CD4-positive, alpha-beta T cell treated with Interferon gamma for 1 hour (primary cell): Measurements from ENCODE around the gene MDC1.

ENCODE experiments used
- DNase-seq: peaks from one replicate; pipeline ENCODE4 v3.0.0-alpha.2; 2020

Gene MDC1

GRCh38 chr6:30696432-30696831 is 20.6 kb downstream of the MDC1 start:
- DNase-seq: no peak

DNA sequence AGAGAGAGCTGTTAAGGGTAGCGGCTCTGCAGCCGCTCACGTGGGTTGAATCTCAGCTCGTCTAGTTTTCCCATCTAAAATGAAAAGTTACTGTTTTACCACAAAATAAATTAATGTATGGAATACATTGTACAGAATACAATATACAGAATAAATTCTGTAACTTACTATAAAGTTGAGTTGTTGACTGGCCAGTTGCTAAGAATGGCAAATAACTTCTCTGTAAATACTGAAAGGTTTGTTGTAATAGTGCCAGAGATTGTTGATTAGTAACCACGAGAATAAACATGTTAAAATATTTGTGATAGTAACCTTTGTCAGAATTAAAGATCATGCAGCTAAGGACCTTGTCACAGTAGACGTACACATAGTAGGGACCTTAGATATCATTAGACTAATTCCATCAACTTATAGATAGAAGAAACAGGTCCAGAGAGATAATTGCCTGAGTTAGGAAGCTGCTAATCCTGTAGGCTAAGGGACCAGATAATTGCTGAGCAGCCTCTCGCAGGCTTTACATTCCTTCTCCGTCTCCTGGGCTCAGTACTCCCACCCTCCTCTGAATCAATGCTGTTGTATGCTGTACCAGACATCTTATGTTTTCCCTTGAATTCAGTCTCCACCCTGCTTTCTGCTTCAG is 25.8 kb downstream of the MDC1 start:
- no peak for DNase-seq

DNA sequence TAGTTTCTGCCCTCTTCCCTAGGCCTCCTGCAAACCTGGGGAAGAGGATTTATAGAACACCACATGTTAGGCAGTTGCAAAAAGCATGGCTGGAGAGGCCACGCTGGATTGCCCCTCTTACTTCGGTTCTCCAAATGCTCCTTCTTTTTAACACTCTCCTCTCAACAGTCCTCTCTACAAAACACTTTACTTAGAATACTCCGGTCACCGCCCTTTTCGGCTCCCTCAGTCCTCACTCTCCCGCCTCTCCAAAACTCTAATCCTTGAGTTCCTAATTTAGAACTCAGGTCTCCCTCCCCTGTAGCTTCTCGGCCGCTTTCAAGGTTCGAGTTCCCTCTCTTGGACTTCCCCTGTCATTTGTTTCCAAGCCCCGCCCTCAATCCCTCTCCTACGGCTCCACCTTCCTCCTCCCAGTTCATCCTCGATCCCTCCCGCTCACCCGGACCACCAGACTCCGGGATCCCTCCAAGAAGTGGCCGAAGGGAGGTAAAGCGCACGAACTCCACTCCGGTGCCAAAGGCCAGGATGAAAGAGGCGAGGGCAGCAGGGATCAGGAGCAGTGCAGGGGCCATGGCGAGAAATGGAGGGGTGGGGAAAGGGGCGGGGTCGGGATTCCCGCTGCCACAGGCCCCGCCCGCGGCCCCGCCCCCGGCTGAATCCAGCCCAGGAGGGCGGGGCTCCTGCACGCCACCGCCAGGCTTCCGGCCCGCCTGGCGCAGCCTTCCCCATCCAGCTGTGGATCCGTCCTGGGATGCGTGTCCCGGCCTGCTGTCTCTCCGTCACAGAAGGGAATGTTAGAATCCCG is 26.5 kb downstream of the MDC1 start, which contains the start of gene NRM:
Gene NRM, minus strand, starts transcription at position 582 of the 805 bp plus-strand sequence. Its CDS starts 10 bp downstream, at position 572.
- peak; percentile 62 for DNase-seq

DNA sequence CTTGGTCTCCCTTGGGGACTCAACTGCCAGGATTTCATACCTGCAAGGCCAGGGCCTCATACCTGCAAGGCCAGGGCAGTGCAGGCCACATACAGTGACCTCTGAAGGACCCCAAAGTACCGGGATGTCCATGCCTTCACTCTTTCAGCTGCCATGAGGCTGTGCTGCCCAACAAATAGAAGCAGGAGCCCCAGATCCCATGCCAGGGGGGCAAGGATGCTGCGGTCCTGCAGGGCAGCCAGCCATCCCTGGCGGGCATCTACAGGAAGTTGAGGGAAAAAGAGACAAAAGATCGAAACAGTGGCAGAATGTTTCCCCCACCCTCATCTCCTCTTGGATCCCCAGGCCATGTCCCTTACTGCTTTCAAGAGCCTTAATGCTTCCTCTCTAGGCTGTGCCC is 27.1 kb downstream of the MDC1 start:
- no peak for DNase-seq

DNA sequence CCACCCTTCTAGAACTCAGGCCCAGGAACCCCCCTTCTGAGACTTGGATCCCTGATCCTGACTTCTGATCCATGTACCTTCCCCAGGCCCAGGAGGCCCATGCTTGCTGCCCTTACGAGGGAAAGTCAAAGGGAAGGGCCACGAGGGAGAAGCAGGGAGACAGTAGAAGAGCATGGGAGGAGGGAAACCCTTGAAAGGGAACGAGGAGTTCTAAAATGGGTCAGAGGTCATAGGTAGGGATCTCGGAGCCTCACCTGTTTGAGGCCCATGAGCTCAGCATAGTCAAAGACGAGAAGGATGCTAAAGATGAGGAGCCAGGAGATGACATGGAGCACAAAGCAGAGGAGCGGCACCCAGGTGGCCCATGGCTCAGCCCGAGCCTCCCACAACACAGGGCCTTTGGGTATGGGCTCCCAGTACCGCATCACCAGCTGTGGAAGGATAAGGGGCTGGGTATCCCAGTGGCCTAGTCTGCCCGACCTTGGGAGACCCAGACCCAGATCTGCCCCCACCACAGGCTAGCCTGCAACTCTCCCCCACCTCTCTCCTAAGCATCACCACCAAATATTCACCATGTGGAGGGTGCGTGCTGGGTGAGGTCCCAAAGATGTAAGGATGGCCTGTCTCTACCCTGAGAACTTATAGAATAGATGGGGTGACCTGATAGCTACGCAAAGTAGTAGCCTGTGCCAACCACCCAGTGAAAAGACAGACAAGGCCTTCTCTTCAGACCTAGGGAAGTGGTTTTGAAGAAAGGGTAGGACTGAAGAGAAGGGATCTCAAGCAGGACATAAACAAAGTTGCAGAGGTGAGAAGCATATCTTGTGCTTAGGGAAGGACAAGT is 27.8 kb downstream of the MDC1 start:
- DNase-seq: no peak

DNA sequence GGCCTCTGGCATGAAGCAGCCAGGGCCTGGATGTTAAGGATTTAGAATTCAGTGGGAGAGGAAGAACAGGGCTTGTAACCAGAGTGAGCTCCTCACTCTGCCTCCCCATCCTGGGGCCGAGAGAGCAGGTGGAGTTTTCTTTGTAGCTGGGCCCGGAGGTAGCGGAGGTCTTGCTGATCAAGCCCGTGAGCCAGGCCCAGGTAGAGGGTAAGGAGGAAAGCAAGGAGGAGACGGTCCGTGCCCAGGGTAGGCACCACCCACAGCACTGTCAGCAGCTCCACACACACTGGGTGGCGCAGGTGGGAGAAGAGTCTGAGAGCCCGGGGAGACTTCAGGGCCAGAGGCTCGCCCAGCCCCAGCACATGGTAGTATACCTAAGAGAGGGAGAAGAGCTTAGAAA is 28.5 kb downstream of the MDC1 start:
- DNase-seq: peak; percentile 40

DNA sequence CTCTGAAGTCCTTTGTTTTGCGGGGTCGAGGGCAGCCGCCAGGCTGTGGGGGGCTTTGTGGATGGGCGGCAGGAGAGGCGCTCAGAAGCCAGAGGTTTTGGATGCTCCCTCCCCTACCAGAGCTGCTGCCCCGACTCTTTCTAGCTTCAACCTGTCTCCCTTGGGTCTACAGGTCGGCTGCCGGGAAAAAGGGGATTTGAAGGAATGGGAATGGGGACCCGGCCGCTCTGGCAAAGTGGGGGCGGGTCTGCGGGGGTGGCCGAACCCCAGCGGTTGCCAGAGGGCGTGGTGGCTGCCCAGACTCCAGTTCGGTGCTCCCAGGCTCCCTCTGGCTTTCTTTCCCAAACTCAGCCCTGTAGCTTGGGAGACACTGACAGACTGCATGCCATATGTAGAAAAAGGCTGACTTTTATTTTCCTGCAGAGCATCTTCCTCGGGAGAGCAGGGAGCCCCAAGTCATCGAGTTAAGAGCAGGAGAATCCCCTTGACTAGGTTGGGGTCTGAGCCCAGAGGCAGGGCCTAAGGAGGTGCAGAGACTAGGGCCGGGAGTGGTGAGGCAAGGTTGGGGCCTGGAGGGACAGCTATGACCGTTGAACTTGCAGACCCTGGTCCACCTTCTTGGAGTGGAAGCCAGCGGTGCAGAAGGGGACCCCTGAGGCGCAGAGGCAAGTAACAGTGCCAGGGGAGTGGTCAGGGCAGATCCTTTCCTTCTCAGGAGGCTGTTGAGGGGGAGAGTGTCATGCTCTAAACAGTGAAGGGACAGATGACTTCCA is 29.2 kb downstream of the MDC1 start:
- no peak for DNase-seq

DNA sequence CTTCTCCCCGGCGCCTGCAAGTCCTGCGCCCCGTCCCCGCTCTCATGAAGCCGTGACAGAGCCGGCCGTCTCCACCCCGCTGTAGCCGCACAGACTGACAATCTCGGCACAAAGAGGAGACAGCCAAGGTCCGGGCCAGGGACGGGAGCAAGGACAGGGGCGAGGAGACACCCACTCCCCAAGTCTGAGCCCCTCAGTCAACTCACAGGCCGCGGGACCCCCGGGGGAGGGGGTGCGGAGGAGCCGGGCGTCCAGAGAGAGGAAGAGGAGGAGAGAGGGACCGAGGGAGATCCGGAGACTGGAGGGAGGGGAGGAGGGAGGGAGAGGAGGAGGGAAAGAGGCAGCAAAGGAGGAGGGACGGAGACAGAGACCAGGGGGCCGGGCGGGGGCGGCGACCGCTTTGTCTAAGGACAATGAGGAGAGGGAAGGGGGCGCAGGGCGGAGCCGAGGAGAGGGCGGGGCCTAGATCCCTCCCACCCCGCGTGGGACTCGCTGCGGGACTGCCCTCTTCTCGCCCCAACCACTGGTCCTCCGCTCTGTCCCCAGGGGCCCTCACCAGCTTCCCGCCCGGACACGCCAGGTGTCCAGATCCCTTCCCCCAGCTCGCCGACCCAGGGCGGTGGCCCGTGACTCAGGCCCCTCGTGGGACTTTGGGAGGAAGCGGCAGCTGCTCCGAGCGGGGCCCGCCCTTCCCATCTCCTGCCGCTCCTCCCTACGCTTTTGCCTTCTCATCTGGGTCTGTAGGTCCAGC is 30.0 kb downstream of the MDC1 start:
- peak; percentile 87 for DNase-seq

- DNase-seq: peak; percentile 79
Measured at GRCh38 chr6:30686009-30686907, 30.8 kb downstream of the MDC1 start, which contains the start of gene PPP1R18. TSS of gene PPP1R18 (minus strand) at chr6:30686645. CDS start at chr6:30686018, 627 bp downstream.

DNA sequence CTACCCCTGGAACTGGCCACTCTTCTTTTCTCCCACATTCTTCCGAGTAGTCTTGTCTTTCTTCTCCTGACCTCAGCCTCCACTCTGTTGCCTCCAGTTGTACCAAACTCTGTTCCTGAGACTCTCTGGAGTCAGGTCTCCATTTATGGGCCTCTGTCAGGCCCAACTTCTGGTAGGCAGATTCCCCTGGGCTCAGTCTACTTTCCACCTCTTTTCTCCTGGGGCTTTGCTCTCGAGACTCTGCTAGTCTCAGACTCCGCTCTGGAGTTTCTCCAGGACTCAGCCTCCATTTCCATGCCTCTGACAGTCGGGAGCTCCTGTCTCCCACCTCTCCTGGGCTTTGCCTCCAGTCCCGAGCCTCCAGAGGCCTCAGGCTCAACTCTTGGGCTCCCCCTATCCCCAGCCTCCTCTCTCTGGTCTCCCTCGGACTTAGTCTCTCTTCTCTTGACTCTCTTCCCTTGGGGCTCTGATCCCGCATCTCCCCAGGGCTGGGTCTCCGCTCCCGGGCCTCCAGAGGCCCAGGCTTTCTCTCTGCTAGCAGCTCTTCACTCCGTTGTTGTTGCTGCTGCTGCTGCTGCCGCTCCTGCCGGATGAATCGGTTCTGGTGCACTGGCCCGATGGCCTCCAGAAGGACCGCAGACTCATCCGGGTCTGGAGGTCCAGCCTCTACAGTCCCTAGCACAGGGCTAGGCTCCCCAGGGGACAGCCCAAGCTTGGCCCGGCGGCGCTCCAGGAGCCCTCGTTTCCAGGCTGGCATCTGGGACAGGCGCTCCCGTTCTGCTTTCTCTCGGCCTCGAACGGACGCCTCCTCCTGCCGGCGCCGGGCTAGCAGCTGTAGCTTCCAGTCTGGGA is 31.7 kb downstream of the MDC1 start:
- no peak for DNase-seq

GRCh38 chr6:30684386-30685156 is 32.5 kb downstream of the MDC1 start:
- peak; percentile 62 for DNase-seq

- DNase-seq: no peak
Measured at GRCh38 chr6:30683980-30684338, 33.1 kb downstream of the MDC1 start.

DNA sequence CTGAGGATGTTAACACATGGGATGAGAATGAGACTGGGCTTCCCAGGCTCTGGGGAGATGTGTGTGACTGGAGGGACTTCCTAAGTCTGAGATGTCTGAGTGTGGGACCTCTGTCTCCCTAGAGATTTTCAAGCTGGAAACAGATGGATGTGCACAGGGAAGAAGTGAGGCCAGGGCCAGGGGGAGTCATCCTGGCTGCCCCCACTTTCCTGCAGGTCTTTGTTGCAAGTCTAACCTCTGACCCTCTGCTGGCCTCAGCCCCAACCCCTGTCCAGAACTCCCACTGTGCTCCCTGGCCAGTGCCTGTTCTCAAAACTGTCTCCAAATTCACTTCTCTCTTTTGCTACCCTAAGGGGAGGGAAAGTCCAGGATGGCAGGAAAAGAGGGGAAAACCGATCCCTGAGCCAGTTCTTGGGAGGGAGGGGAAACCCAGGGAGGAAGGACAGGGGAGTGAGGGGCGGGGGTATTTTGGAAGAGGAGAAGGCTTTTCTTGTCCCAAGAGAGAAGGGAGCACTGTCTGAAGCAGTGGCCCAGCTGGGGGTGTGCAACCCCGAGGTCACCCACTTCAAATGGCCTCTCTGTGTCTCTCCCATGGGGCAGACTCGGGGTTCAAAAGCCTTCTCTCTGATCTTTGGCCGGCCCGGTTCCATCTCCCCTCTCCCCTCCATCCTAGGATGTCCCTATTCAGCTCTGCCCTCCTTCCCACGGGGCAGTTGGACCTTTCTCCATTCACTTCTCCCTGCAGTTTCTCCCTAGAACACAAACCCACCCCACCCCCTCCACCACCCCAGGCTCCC is 33.7 kb downstream of the MDC1 start:
- no peak for DNase-seq

DNA sequence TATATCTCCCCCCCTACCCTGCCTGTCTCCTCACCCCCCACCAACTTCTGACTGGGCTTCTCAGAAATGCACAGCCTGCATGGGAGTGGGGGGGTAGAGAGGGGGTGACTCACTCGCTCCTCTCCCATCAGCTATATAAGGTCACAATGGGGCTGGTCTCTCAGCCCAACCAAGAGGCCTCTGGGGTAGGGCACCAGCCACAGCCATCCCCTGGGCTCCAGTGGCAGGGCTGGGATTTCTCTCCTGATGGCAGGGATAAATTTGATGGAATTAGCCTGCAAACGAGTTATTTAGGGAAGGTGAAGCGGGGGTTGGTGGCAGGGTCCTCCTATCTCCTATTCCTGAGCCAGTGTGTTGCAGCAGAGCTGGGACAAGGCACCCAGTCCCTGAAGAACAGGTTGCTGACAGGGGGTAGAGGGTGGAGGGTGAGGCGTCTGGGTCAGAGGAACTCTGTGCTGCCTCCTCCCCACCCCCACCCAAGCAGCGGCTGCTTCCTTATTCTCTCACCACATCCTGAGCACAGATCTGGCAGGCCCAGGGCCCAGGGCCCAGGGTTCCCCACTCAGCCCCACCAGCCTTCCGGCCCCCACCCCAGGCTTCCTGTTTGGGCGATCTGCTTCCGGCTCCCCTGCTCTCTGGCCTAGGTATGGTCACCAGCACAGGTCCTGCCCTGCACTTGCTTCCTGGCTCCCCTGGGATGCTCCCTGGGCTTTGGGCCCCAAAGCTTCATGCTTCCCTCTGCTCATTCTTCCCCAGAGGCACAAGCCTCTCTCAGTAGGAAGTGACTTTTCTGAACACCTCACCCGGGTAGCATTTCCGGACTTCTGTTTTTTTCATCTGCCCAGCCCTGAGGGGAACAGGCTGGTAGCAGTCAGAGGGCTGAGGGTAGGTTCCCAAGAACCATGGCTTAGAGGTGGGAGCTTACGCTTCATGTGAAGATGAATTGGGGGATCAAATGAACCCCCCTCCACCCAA is 34.7 kb downstream of the MDC1 start:
- DNase-seq: peak; percentile 91

- no peak for DNase-seq
Measured at GRCh38 chr6:30681766-30682142, 35.3 kb downstream of the MDC1 start.

DNA sequence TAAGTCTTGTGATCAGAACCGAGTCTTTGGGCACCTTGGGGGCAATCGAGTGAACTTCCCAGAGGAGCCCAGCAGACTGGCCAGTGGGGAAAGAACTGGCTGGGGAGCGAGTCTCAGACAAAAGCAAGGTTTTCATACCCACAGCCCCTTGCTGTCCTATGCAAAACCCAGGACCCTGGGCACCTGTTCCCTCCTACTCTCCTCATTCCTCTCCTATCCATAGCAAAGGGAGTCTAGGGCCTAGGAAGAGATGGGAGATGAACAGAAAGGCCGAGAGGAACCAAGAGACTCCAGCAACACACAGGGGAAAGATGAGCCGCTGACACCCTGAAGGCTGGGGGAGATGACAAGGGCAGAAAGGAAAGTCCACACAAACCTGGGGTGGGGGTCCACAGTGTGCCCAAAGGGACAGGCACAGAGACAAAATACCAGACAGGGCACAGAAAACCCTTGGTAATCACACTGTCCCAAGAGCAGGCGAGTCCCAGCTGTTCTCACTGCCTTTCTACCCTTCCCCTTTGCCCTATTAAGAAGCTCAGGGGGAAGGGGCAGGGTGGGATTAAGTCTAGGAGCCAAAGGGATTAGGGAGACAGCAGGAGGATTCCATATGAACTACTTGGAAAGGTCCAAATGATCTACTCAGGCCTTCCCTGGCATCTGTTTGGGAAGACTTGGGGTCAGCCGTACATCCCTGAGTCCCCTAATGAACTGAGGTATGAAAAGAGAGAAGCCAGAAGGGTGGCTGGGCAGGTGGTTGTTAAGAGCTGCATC is 37.1 kb downstream of the MDC1 start:
- no peak for DNase-seq
